ENCODE measurements around the gene CPAMD8. TPM values are rescaled to one million over a fixed set of nuclear protein-coding genes. Genes with fewer than 3 reads are reported as not detected.
A peak's percentile ranks its signal among the peaks of the same experiment; 100 is the strongest.

The CPAMD8 gene
- total RNA-seq (2014; rRNA removed; shearing (Covaris generic)), result 4.5 and 5.2 TPM in 2 replicates

DNA sequence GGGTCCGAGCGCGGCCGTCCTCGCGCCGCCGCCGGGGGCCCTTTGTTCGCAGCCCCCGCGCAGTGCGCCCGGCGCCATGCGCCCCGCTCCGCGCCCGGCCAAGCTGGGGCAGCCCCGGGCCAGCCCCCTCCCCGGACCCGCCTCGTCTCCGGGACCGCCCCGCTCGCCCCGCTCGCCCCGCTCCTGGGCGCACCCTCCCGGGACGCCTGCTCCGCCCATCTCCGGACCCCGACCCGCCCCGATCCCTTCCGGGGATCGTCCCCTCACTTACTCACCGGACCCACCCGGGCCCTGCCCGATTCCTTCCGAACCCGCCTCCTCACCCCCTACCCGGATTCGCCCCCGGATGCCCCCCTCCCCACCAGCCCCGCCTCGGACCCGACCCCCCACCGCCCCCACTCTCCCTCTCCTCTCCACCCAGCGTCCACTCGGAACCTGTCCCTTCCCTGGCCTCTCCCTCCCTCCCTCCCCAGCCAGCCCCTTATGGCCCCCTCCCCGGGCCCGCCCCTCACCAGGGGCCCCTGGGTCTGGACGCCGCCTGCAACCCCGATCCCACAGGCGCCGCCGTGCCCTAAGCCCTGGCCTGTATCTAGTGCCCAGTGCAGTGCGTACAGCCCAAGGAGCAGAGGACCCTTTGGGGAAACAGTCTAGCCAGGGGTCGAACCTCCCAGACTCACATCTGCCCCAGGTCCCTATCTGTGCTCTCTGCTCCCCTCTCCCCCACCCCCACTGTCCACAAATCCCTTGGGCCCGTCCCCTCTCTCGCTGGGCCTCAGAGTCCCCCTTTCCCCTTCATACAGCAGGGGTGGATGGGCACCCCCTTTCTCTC, at the start of gene CPAMD8:
Gene CPAMD8 (minus strand): TSS at position 105 of the 829 bp plus-strand sequence. CDS start 168 bp downstream, outside the sequence.
- H3K36me3 ChIP-seq (replicated peaks; ENCODE audit: control insufficient read depth, insufficient read depth, low read length), result no peaks in the 10 kb centered on the region
- peaks cover 10% of the 10 kb centered on the region for H3K27me3 ChIP-seq (ENCODE audit: control insufficient read depth, insufficient read depth, low read length)
- peak within 1 kb of the TSS; percentile 76 for H3K4me3 ChIP-seq (ENCODE audit: insufficient read depth, low read depth, low read length)
- DNase-seq, result peak; percentile 95

- peaks cover 10% of the 10 kb centered on the region for H3K36me3 ChIP-seq (replicated peaks; ENCODE audit: control insufficient read depth, insufficient read depth, low read length)
- DNase-seq, result no peak
- no peaks in the 10 kb centered on the region for H3K27me3 ChIP-seq (ENCODE audit: control insufficient read depth, insufficient read depth, low read length)
- H3K4me3 ChIP-seq (ENCODE audit: insufficient read depth, low read depth, low read length), result peak overlapping the region; percentile 76
These were observed 49.4 kb upstream of the CPAMD8 start for GRCh38 chr19:17075864-17076542.

DNA sequence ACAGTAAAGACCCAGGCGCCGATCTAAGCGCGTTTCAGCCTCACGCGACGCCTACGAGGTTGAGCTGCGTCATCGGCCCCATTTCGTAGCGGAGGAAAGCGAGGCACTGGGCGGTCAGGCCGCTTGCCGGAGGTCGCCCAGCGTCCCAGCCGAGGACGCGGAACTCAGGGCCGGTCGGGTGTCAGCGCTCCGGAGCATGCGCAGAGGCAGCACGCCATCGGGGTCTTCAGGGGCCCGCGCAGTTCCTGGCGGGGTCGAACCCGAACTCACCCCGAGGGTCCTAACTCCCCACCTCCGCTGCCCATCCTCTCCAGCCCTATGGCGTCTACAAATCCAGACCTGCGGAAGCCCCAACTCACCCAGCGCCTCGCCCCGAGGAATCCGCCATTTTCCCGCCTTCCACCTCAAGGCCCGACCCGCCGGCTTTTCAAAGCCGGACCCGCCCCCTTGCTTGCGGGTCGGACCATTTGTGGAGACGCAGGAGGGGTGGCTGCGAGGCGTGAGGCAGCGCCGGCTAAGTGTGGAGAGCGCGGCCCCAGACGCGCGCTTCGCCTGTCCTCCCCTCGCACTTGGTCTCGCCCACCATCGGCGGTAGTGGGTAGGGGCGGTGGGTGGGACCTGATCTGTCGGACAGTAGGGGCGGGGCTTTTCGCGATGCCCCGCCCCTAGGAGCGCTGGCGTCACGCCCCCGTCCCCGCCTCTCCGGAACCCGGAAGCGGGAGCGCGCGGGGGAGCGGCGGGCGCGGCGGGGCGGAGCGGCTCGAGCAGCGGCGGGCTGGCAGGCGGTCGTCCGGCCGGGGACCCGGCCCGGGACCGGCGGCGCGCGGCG, 48.6 kb upstream of the CPAMD8 start, which contains the start of the genes HAUS8 and MYO9B:
Gene HAUS8 (minus strand): TSS at position 418 of the 829 bp plus-strand sequence. CDS start 30 bp downstream, at position 388.
Gene MYO9B (plus strand): TSS at position 743 of the 829 bp plus-strand sequence. CDS start 25,941 bp downstream, outside the sequence.
- Histone ChIP-seq H3K4me3 (ENCODE audit: insufficient read depth, low read depth, low read length) (peak within 1 kb of the TSS; percentile 82), H3K27me3 (ENCODE audit: control insufficient read depth, insufficient read depth, low read length) (no peaks in the 10 kb centered on the region), H3K36me3 (replicated peaks; ENCODE audit: control insufficient read depth, insufficient read depth, low read length) (peaks cover 11% of the 10 kb centered on the region)
- DNase-seq, result peak; percentile 99

DNA sequence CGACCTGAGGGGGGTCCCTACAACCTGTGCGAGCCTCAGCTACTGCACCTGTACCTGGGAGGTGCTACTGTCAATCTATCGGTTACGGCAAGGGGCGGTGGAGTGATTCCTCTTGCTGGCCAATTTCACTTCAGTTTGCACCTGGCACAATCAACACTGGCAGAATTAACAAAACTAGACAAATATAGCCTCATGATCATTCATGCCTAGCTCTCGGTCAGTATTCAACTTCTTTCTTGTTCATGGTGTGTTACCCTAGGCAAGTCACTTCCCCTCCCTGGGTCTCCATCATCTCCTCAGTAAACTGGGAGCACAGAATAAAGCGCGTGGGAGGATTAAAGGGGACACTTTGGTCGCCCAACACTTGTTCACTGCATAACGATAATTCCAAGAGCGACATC, 48.0 kb upstream of the CPAMD8 start:
- no peak for DNase-seq
- Histone ChIP-seq H3K36me3 (replicated peaks; ENCODE audit: control insufficient read depth, insufficient read depth, low read length) (peaks cover 11% of the 10 kb centered on the region), H3K4me3 (ENCODE audit: insufficient read depth, low read depth, low read length) (peak overlapping the region; percentile 82), H3K27me3 (ENCODE audit: control insufficient read depth, insufficient read depth, low read length) (no peaks in the 10 kb centered on the region)

GRCh38 chr19:17073869-17074633, 47.4 kb upstream of the CPAMD8 start:
- DNase-seq, result peak; percentile 67
- peaks cover 11% of the 10 kb centered on the region for H3K36me3 ChIP-seq (replicated peaks; ENCODE audit: control insufficient read depth, insufficient read depth, low read length)

DNA sequence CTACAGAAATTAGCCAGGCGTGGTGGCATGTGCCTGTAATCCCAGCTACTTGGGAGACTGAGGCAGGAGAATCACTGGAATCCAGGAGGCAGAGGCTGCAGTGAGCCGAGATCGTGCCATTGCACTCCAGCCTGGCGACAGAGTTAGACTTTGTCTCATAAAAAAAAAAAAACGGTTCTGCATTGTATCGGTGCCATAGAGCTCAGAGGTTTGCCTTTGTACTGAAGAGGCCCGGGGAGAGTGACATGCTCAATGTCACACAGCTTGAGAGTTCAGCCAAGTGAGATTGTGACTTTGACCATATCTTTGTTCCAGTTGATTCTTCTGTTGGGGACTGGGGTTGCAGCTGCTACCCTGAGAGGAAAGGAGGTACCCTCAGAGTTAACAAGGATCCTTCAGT, 44.3 kb upstream of the CPAMD8 start:
- Histone ChIP-seq H3K36me3 (replicated peaks; ENCODE audit: control insufficient read depth, insufficient read depth, low read length) (peaks cover 18% of the 10 kb centered on the region), H3K27me3 (ENCODE audit: control insufficient read depth, insufficient read depth, low read length) (no peaks in the 10 kb centered on the region), H3K4me3 (ENCODE audit: insufficient read depth, low read depth, low read length) (no peak overlapping the region)
- no peak for DNase-seq

More at GRCh38 chr19:17073869-17074633, 47.4 kb upstream of the CPAMD8 start:
- H3K27me3 ChIP-seq (ENCODE audit: control insufficient read depth, insufficient read depth, low read length), result no peaks in the 10 kb centered on the region
- peak overlapping the region; percentile 82 for H3K4me3 ChIP-seq (ENCODE audit: insufficient read depth, low read depth, low read length)

DNA sequence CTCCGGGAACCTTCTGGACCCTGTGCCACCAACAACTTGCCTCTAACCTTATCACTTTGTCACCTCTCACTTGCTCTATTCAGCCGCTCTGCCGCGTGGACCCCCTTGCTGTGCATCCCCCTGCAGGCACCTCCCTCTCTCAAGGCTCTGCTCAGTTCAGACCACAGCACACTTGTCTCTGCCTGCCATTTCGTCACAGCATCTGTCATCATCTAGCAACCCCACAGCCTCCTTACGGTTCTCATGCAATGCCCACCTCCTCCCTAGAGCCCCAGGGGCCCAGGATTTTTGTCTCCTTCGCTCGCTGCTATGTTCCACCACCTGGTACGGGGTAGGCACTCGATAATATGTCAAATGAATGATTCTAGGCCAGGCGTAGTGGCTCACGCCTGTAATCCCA, 43.8 kb upstream of the CPAMD8 start:
- Histone ChIP-seq H3K4me3 (ENCODE audit: insufficient read depth, low read depth, low read length) (no peak overlapping the region), H3K36me3 (replicated peaks; ENCODE audit: control insufficient read depth, insufficient read depth, low read length) (peaks cover 18% of the 10 kb centered on the region), H3K27me3 (ENCODE audit: control insufficient read depth, insufficient read depth, low read length) (no peaks in the 10 kb centered on the region)
- no peak for DNase-seq

- Histone ChIP-seq H3K4me3 (ENCODE audit: insufficient read depth, low read depth, low read length) (no peak overlapping the region), H3K36me3 (replicated peaks; ENCODE audit: control insufficient read depth, insufficient read depth, low read length) (peaks cover 18% of the 10 kb centered on the region), H3K27me3 (ENCODE audit: control insufficient read depth, insufficient read depth, low read length) (no peaks in the 10 kb centered on the region)
- peak; percentile 67 for DNase-seq
These were observed 42.6 kb upstream of the CPAMD8 start for GRCh38 chr19:17069193-17069592.

- peaks cover 10% of the 10 kb centered on the region for H3K36me3 ChIP-seq (replicated peaks; ENCODE audit: control insufficient read depth, insufficient read depth, low read length)
These were observed 36.8 kb upstream of the CPAMD8 start for GRCh38 chr19:17063428-17063827.

GRCh38 chr19:17061691-17062090, 35.1 kb upstream of the CPAMD8 start:
- H3K36me3 ChIP-seq (replicated peaks; ENCODE audit: control insufficient read depth, insufficient read depth, low read length), result peaks cover 19% of the 10 kb centered on the region

More at GRCh38 chr19:17063428-17063827, 36.8 kb upstream of the CPAMD8 start:
- Histone ChIP-seq H3K4me3 (ENCODE audit: insufficient read depth, low read depth, low read length) (no peak overlapping the region), H3K27me3 (ENCODE audit: control insufficient read depth, insufficient read depth, low read length) (no peaks in the 10 kb centered on the region)
- DNase-seq, result no peak

GRCh38 chr19:17061205-17061604, 34.6 kb upstream of the CPAMD8 start:
- no peaks in the 10 kb centered on the region for H3K27me3 ChIP-seq (ENCODE audit: control insufficient read depth, insufficient read depth, low read length)
- H3K36me3 ChIP-seq (replicated peaks; ENCODE audit: control insufficient read depth, insufficient read depth, low read length), result peaks cover 17% of the 10 kb centered on the region
- no peak overlapping the region for H3K4me3 ChIP-seq (ENCODE audit: insufficient read depth, low read depth, low read length)
- DNase-seq, result no peak

More at GRCh38 chr19:17061691-17062090, 35.1 kb upstream of the CPAMD8 start:
- no peak for DNase-seq
- no peak overlapping the region for H3K4me3 ChIP-seq (ENCODE audit: insufficient read depth, low read depth, low read length)
- no peaks in the 10 kb centered on the region for H3K27me3 ChIP-seq (ENCODE audit: control insufficient read depth, insufficient read depth, low read length)

DNA sequence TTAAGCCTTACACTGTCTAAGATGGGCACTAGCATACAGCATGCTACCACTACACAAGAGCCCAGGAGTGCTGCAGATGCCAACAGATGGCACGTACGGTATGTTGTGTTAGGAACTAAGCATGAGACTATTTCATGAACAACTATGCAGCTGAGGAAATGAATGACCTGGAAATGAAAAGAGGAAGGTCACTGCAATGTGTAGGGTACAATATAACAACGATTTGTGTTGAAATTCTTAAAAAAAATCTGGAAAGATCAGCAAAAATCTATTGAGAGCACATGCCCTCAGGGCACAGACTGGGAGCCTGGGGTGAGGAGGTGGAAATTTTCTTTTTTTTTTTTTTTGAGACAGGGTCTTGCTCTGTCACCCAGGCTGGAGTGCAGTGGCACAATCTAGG, 34.2 kb upstream of the CPAMD8 start:
- H3K27me3 ChIP-seq (ENCODE audit: control insufficient read depth, insufficient read depth, low read length), result no peaks in the 10 kb centered on the region
- peaks cover 19% of the 10 kb centered on the region for H3K36me3 ChIP-seq (replicated peaks; ENCODE audit: control insufficient read depth, insufficient read depth, low read length)
- DNase-seq, result no peak
- H3K4me3 ChIP-seq (ENCODE audit: insufficient read depth, low read depth, low read length), result no peak overlapping the region

DNA sequence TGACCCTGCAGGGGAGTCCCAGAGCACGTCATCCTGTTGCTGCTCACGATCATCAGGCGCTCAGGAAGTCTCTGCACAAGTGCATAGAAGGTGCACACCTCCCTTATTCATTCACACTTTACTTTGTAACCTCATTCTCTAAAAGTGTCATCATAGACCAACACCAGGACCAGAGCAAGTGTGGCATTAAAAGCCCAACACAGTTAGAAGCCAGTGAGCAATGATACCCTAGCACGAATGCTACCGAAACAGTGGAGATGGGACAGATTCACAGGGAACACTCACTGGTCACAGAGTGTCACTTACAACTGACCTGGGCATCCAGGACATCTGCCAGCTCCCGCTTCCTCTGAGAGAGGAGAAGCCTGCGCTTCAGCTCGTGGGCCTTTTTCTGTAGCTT, 31.6 kb upstream of the CPAMD8 start:
- H3K4me3 ChIP-seq (ENCODE audit: insufficient read depth, low read depth, low read length), result no peak overlapping the region
- peaks cover 27% of the 10 kb centered on the region for H3K36me3 ChIP-seq (replicated peaks; ENCODE audit: control insufficient read depth, insufficient read depth, low read length)
- no peak for DNase-seq
- no peaks in the 10 kb centered on the region for H3K27me3 ChIP-seq (ENCODE audit: control insufficient read depth, insufficient read depth, low read length)

Data from H7 (cell line).